ENCODE results near the gene ZFPL1.

ZFPL1 gene

GRCh38 chr11:65083834-65084597 is at the start of gene ZFPL1, which contains the start of gene CDCA5:
Gene ZFPL1, plus strand, starts transcription at chr11:65084222. Its CDS starts 477 bp downstream, at chr11:65084699.
Gene CDCA5, minus strand, starts transcription at chr11:65084040. Its CDS starts 62 bp downstream, at chr11:65083978.
- peak; percentile 91 for DNase-seq
- in situ Hi-C loops (cut with HindIII; ENCODE audit: low pct_ligation_motif_present, low pct_unique_long_range_greater_than_20kb, low sequenced_read_pairs) = no loop called here

GRCh38 chr11:65034423-65034822 is 49.6 kb upstream of the ZFPL1 start:
- in situ Hi-C loops (cut with HindIII; ENCODE audit: low pct_ligation_motif_present, low pct_unique_long_range_greater_than_20kb, low sequenced_read_pairs) = no loop called here

GRCh38 chr11:65035579-65035978 is 48.4 kb upstream of the ZFPL1 start:
- in situ Hi-C loops (cut with HindIII; ENCODE audit: low pct_ligation_motif_present, low pct_unique_long_range_greater_than_20kb, low sequenced_read_pairs) = no loop called here
- DNase-seq = no peak

More at GRCh38 chr11:65034423-65034822, 49.6 kb upstream of the ZFPL1 start:
- no peak for DNase-seq

- DNase-seq = no peak
- in situ Hi-C loops (cut with HindIII; ENCODE audit: low pct_ligation_motif_present, low pct_unique_long_range_greater_than_20kb, low sequenced_read_pairs) = no loop called here
These were observed 47.1 kb upstream of the ZFPL1 start for GRCh38 chr11:65036931-65037330.

DNA sequence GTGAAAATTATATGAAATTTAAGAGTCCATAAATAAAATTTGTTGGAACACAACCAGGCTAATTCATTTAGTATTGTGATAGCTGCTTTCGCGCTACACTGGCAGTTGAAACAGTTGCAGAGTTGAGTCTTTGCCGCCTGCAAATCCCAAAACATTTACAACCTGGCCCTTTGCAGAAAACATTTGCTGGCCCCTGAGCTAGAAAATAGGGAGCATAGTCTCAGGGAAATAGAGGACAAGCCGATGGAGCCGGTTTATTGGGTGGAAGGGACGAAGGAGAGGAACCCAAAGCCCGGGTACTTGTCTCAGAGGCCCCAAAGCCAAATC is 43.5 kb upstream of the ZFPL1 start:
- in situ Hi-C loops (cut with HindIII; ENCODE audit: low pct_ligation_motif_present, low pct_unique_long_range_greater_than_20kb, low sequenced_read_pairs) = no loop called here
- DNase-seq = no peak

DNA sequence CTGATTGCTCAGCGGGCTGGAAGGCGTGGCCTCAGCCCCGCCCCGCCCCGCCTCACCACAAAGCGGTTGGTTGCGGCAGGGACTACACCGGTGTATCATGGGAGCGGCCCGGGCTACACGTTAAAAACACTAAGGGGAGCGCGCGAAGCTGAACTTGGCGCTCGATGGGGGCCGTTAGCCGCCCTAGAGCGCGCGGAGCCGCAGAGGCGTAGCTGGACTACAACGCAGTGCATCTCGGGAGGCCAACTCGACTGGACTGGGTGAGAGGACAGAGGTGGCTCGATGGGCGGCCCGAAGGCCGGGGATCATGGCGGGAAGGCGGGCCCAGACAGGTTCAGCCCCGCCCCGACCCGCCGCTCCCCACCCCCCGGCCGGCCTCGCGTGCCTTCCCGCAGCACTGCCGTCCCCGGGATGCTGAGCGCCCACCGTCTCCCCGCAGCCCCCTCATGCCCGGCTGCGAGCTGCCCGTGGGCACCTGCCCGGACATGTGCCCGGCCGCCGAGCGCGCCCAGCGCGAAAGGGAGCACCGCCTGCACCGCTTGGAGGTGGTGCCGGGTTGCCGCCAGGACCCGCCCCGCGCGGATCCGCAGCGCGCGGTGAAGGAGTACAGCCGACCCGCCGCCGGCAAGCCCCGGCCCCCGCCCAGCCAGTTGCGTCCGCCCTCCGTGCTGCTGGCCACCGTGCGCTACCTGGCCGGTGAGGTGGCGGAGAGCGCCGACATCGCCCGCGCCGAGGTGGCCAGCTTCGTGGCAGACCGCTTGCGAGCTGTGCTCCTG is 43.0 kb upstream of the ZFPL1 start, which contains the start of gene SAC3D1:
TSS of gene SAC3D1 (plus strand) at position 364 of the 776 bp plus-strand sequence. CDS start at position 447, 83 bp downstream.
- in situ Hi-C loops (cut with HindIII; ENCODE audit: low pct_ligation_motif_present, low pct_unique_long_range_greater_than_20kb, low sequenced_read_pairs) = no loop called here
- DNase-seq = peak; percentile 93

DNA sequence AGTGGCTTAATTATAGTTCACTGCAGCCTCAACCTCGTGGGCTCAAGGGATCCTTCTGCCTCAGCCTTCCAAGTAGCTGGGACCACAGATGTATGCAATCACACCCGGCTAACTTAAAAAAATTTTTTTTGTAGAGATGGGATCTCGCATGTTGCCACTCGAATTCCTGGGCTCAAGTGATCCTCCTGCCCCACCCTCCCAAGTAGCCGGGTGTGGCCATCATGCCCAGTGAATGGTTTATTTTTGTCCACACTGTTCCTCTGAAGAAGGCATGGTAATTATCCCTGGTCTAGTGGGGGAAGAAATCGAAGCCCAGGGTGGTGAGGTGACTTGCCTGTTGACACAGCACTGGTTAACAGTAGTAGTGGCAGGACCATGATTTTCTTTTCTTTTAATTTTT is 41.1 kb upstream of the ZFPL1 start:
- in situ Hi-C loops (cut with HindIII; ENCODE audit: low pct_ligation_motif_present, low pct_unique_long_range_greater_than_20kb, low sequenced_read_pairs) = no loop called here

GRCh38 chr11:65043881-65044501 is 40.0 kb upstream of the ZFPL1 start:
- in situ Hi-C loops (cut with HindIII; ENCODE audit: low pct_ligation_motif_present, low pct_unique_long_range_greater_than_20kb, low sequenced_read_pairs) = no loop called here

More for the DNA sequence above, 41.1 kb upstream of the ZFPL1 start:
- DNase-seq = no peak

GRCh38 chr11:65045061-65045460 is 39.0 kb upstream of the ZFPL1 start:
- in situ Hi-C loops (cut with HindIII; ENCODE audit: low pct_ligation_motif_present, low pct_unique_long_range_greater_than_20kb, low sequenced_read_pairs) = no loop called here
- no peak for DNase-seq

More at GRCh38 chr11:65043881-65044501, 40.0 kb upstream of the ZFPL1 start:
- no peak for DNase-seq

DNA sequence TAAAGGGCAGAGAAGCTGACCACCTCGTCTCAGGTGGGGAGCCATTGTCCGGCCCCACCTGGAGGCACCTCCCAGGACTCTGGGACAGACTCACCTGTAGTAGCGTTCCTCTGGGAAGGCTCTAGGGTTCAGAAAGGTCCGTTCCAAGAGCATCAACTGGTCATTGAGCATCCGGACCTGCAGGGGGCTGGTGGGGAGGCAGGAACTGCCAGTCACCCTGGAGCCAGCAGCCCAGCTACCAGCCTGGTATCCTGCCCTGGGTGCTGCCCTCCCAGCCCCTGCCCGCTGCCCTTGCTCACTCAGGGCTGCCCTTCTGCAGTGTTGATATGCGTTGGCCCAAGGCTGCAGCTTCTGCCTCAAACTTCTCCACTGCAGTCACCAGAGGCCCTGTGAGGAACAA is 38.3 kb upstream of the ZFPL1 start:
- in situ Hi-C loops (cut with HindIII; ENCODE audit: low pct_ligation_motif_present, low pct_unique_long_range_greater_than_20kb, low sequenced_read_pairs) = no loop called here

GRCh38 chr11:65047581-65048422 is 36.2 kb upstream of the ZFPL1 start:
- in situ Hi-C loops (cut with HindIII; ENCODE audit: low pct_ligation_motif_present, low pct_unique_long_range_greater_than_20kb, low sequenced_read_pairs) = no loop called here
- DNase-seq = no peak

More for the DNA sequence above, 38.3 kb upstream of the ZFPL1 start:
- DNase-seq = no peak

GRCh38 chr11:65051398-65051858 is 32.6 kb upstream of the ZFPL1 start:
- DNase-seq = no peak
- in situ Hi-C loops (cut with HindIII; ENCODE audit: low pct_ligation_motif_present, low pct_unique_long_range_greater_than_20kb, low sequenced_read_pairs) = no loop called here

GRCh38 chr11:65053827-65054508 is 30.1 kb upstream of the ZFPL1 start:
- DNase-seq = no peak
- in situ Hi-C loops (cut with HindIII; ENCODE audit: low pct_ligation_motif_present, low pct_unique_long_range_greater_than_20kb, low sequenced_read_pairs) = no loop called here

- DNase-seq = no peak
- in situ Hi-C loops (cut with HindIII; ENCODE audit: low pct_ligation_motif_present, low pct_unique_long_range_greater_than_20kb, low sequenced_read_pairs) = no loop called here
These were observed 28.5 kb upstream of the ZFPL1 start for GRCh38 chr11:65055538-65055937.

GRCh38 chr11:65056999-65057398 is 27.0 kb upstream of the ZFPL1 start:
- in situ Hi-C loops (cut with HindIII; ENCODE audit: low pct_ligation_motif_present, low pct_unique_long_range_greater_than_20kb, low sequenced_read_pairs) = no loop called here
- DNase-seq = no peak

DNA sequence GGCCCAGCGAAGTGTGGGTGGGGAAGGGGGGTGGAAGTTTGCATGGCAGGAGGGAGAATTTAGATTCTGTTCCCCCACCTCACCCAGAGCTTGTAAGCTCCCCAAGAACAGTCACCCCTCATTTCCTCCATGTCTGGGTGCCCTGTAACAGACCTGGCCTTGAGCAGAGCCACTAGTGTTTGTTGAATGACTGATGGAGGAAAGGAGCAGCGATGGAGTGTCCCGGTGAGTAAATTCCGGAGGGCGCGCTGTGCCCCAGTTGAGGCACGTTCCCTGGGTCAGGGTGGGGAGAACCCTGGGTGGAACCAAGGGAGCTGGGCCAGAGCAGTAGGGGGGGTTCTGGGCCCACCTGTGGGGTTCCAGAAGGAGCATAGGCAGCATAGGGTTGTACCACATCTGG is 26.5 kb upstream of the ZFPL1 start:
- in situ Hi-C loops (cut with HindIII; ENCODE audit: low pct_ligation_motif_present, low pct_unique_long_range_greater_than_20kb, low sequenced_read_pairs) = no loop called here
- DNase-seq = no peak

GRCh38 chr11:65058012-65058411 is 26.0 kb upstream of the ZFPL1 start:
- DNase-seq = no peak
- in situ Hi-C loops (cut with HindIII; ENCODE audit: low pct_ligation_motif_present, low pct_unique_long_range_greater_than_20kb, low sequenced_read_pairs) = no loop called here
